Gastrocnemius medialis (tissue), 4 donors: Measurements from ENCODE around the gene APOL4. TPM values are rescaled to one million over a fixed set of nuclear protein-coding genes. Genes with fewer than 3 reads are reported as not detected.

ENCODE experiments used
- ATAC-seq, 2 donors: fragments of 150-250 bp; one replicate each; pipeline ENCODE4 v1.9.1; 2016
- DNase-seq, 2 donors: peaks; one replicate each; pipeline ENCODE4 v3.0.0-alpha.2; 2019
- H3K27ac ChIP-seq, 4 donors: fragments of 200-600 bp; sonication (generic); 1 replicate in 1 of 4; 2 replicates in 3 of 4; pipeline ENCODE4 v1.5.1; 2016 to 2018; ENCODE audit warnings: mild to moderate bottlenecking in 2 of 4, moderate library complexity in 1 of 4
- H3K27me3 ChIP-seq, 3 donors: fragments of 200-600 bp; sonication (generic) in 2 of 3; 1 replicate in 1 of 3; 2 replicates in 2 of 3; pipeline versions ENCODE4 v1.5.1 to v1.6.0; 2016 to 2019; ENCODE audit warnings: mild to moderate bottlenecking in 1 of 3, moderate library complexity in 1 of 3
- H3K36me3 ChIP-seq, 2 donors: fragments of 200-600 bp; sonication (generic) in 1 of 2; one replicate each; pipeline ENCODE4 v1.5.1; 2017 to 2018
- H3K4me1 ChIP-seq, 2 donors: fragments of 200-600 bp; sonication (generic) in 1 of 2; one replicate each; pipeline ENCODE4 v1.5.1; 2016 to 2017; ENCODE audit warnings: mild to moderate bottlenecking in 2 of 2
- H3K4me3 ChIP-seq, 4 donors: fragments of 200-600 bp; sonication (generic) in 3 of 4; 1 replicate in 1 of 4; 2 replicates in 3 of 4; pipeline ENCODE4 v1.5.1; 2016 to 2019; ENCODE audit warnings: mild to moderate bottlenecking in 2 of 4
- H3K9me3 ChIP-seq, 3 donors: fragments of 200-600 bp; sonication (generic) in 2 of 3; 1 replicate in 1 of 3; 2 replicates in 2 of 3; pipeline ENCODE4 v1.5.1; 2016 to 2019
- POLR2A ChIP-seq, 2 donors: fragments of 450-650 bp; IDR thresholded peaks; one replicate each; pipeline ENCODE4 v1.6.1; 2017; ENCODE audit warnings: antibody characterized with exemption in 2 of 2, mild to moderate bottlenecking in 2 of 2, moderate library complexity in 2 of 2
- in situ Hi-C, 4 donors: fragments of 200-750 bp; cut with MboI; loops; one replicate each; pipeline versions ENCODE4 v1.15.0 to v1.8.0; 2017; ENCODE audit warnings: low sequenced_read_pairs in 4 of 4
- intact Hi-C: fragments of 100-400 bp; cut with DNase I; formaldehyde crosslinking; loops from one replicate; pipeline ENCODE4 v1.15.1; 2023; ENCODE audit warnings: low total_unique reads
- total RNA-seq, 4 donors: library from RNA; depleted of rRNA; stranded (reverse); fragments of >200 nt; gene quantifications; one replicate each; pipeline versions ENCODE4 v1.1.0 to v1.2.3, GENCODE V29; 2016
- TF ChIP-seq, protein P1 (sequence below), 5 experiments: fragments of 450-650 bp in 3 of 5; fragments of 200-600 bp in 2 of 5; sonication (generic) in 2 of 5; IDR thresholded peaks in 4 of 5; conservative IDR thresholded peaks in 1 of 5; 1 replicate in 4 of 5; 2 replicates in 1 of 5; pipeline ENCODE4 v1.5.1; 2016 to 2019; ENCODE audit warnings: antibody characterized with exemption in 5 of 5, mild to moderate bottlenecking in 3 of 5, moderate library complexity in 3 of 5

The APOL4 gene
- total RNA-seq, 4 donors from 2014 or later = 1.5 to 2.3 (median 2.0) TPM; not detected in 1

DNA sequence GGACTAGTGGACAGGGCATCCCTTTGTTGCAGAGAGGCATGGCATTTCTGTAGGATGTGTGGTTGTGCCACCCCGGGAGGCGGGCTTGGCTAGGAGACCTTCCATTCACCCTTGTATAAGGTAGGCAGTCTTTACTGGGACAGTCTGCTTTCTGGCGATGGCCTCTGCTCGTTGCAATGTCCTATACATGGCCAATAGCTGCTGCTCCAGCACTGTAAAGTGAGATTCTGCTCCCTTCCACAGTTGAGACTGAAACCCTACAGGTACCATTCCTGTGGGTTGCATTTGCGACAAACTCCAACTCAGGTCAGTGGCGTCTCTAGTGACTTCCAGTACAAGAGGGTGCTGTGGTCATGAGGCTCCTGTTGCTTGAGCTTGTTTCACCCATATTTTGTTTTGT is 20.7 kb downstream of the APOL4 start:
- in situ Hi-C loops = loop anchor here in 2 of 4 donors (5.0 to 10.0 kb wide), 2 partner anchors 39 to 46 kb away; no protein-coding TSS in a partner anchor
- no peak overlapping the region for H3K4me3 ChIP-seq
- no peaks in the 10 kb centered on the region for H3K36me3 ChIP-seq
- peaks cover 0 to 5% of the 10 kb centered on the region in 2 donors for H3K4me1 ChIP-seq
- H3K27ac ChIP-seq = no peak overlapping the region
- ATAC-seq (no peak), DNase-seq (no peak)
- intact Hi-C loops = loop anchor here (2.0 kb wide), 1 partner anchor 36 kb away; no protein-coding TSS in a partner anchor
- no peaks in the 10 kb centered on the region for H3K27me3 ChIP-seq
- TF ChIP-seq POLR2A (IDR thresholded peaks at IDR 0.05) = no peak
- TF ChIP-seq, protein P1, sequence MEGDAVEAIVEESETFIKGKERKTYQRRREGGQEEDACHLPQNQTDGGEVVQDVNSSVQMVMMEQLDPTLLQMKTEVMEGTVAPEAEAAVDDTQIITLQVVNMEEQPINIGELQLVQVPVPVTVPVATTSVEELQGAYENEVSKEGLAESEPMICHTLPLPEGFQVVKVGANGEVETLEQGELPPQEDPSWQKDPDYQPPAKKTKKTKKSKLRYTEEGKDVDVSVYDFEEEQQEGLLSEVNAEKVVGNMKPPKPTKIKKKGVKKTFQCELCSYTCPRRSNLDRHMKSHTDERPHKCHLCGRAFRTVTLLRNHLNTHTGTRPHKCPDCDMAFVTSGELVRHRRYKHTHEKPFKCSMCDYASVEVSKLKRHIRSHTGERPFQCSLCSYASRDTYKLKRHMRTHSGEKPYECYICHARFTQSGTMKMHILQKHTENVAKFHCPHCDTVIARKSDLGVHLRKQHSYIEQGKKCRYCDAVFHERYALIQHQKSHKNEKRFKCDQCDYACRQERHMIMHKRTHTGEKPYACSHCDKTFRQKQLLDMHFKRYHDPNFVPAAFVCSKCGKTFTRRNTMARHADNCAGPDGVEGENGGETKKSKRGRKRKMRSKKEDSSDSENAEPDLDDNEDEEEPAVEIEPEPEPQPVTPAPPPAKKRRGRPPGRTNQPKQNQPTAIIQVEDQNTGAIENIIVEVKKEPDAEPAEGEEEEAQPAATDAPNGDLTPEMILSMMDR (IDR thresholded peaks at IDR 0.05 in 4 of 5, conservative IDR thresholded peaks at IDR 0.05 in 1 of 5) = no peak
- H3K9me3 ChIP-seq = no peaks in the 10 kb centered on the region

DNA sequence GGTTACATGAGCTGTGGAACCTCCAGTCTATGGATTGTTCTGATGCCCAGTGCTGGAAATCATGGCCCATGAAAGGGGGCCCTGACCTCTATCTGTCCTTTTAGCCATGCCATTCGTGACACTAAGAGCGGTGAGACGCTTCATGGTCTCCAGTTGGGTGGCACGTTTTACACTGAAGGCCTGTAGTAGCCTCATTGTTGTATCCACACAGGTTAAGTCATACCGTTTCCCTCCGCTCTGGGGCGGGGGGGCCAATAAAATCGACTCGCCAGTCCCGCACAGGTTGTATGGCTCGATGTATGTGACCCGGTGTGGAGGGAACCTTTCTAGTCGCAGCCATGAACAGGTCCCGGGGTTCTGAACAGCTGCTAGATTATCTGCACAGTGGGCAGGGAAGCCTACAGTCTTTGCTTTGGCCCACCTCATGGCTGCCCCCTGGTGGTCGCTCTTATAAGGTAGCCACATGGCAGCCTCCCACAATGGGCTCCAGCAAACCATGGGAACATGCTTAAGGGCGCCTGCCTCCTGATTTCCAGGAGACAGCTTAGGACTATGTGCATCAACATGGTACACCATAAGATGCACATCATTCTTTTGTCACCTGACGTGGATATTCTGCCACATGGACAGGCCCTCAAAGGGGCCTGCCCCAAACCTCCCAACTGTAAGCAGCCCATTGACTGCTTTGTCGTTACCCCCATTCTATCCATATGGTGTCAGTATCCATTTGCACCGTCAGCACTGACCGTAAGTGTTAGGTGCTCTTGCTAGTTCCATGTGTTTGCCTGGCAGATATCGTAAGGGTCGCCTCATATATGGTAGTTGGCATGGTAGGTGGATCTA is 21.4 kb downstream of the APOL4 start:
- peak; percentile 52 to 93 for ATAC-seq
- H3K9me3 ChIP-seq = no peaks in the 10 kb centered on the region
- TF ChIP-seq, protein P1 (IDR thresholded peaks at IDR 0.05 in 4 of 5, conservative IDR thresholded peaks at IDR 0.05 in 1 of 5) = peak; percentile 59 to 83 (median 80)
- TF ChIP-seq POLR2A (IDR thresholded peaks at IDR 0.05) = no peak
- H3K27ac ChIP-seq = no peak overlapping the region
- no peaks in the 10 kb centered on the region for H3K27me3 ChIP-seq
- intact Hi-C loops (loop anchor here (2.0 kb wide), 1 partner anchor 35 kb away; no protein-coding TSS in a partner anchor), in situ Hi-C loops (loop anchor here in 2 of 4 donors (5.0 to 10.0 kb wide), 2 partner anchors 38 to 45 kb away; no protein-coding TSS in a partner anchor)
- no peak overlapping the region for H3K4me3 ChIP-seq
- peaks cover 0 to 5% of the 10 kb centered on the region in 2 donors for H3K4me1 ChIP-seq
- peak; percentile 43 to 66 for DNase-seq
- no peaks in the 10 kb centered on the region for H3K36me3 ChIP-seq

DNA sequence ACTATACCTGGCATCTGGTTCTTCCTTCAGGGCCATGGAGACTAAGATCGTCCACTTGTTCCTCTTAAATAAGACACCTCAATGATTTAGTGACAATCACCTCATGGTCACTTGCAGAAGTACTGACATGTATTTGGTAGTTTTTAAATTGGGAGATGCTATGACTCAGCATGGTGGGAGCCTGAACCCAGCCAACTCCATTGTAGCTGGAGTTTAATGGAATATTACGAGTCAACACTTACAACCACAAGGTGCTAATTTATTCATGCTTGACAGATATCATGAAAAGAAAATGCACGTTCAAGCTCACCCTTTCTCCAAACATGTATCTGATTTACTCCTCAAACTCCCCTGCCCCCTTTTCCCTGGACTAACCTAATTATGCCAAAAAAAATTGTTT is 24.4 kb downstream of the APOL4 start:
- H3K27ac ChIP-seq = no peak overlapping the region
- in situ Hi-C loops (no loop called here), intact Hi-C loops (no loop called here)
- no peak overlapping the region for H3K4me3 ChIP-seq
- H3K4me1 ChIP-seq = no peaks in the 10 kb centered on the region
- ATAC-seq (no peak), DNase-seq (no peak)
- no peaks in the 10 kb centered on the region for H3K36me3 ChIP-seq
- no peaks in the 10 kb centered on the region for H3K27me3 ChIP-seq
- TF ChIP-seq, protein P1 (IDR thresholded peaks at IDR 0.05 in 4 of 5, conservative IDR thresholded peaks at IDR 0.05 in 1 of 5) = no peak
- no peak for TF ChIP-seq POLR2A (IDR thresholded peaks at IDR 0.05)
- no peaks in the 10 kb centered on the region for H3K9me3 ChIP-seq

DNA sequence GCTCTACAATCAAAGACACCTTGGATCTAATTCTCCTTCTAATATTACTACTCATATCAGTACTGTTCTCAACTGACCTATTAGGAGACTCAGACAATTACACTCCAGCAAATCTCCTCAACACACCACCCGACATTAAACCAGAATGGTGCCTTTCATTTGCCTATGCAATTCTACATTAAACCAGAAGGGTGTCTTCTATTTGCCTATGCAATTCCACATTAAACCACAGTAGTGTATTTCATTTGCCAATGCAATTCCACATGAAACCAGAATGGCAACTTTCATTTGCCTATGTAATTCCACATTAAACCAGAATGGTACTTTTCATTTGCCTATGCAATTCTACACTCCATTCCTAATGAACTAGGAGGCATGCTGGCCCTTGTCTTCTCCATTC is 25.7 kb downstream of the APOL4 start:
- H3K9me3 ChIP-seq = no peaks in the 10 kb centered on the region
- no peaks in the 10 kb centered on the region for H3K36me3 ChIP-seq
- no peak overlapping the region for H3K4me3 ChIP-seq
- H3K27ac ChIP-seq = no peak overlapping the region
- ATAC-seq (no peak), DNase-seq (no peak)
- in situ Hi-C loops = no loop called here
- TF ChIP-seq, protein P1 (IDR thresholded peaks at IDR 0.05 in 4 of 5, conservative IDR thresholded peaks at IDR 0.05 in 1 of 5) = no peak
- no peak for TF ChIP-seq POLR2A (IDR thresholded peaks at IDR 0.05)
- intact Hi-C loops = no loop called here
- H3K4me1 ChIP-seq = no peaks in the 10 kb centered on the region
- H3K27me3 ChIP-seq = no peaks in the 10 kb centered on the region
